Measurements from ENCODE around the gene TNP1. TPM values are rescaled to one million over a fixed set of nuclear protein-coding genes. Genes with fewer than 3 reads are reported as not detected.

TNP1 gene
- total RNA-seq, 6 experiments from 2014 or later, result not detected

GRCh38 chr2:216860426-216861137 lies 718 bp upstream of the TNP1 start:
- Mint-ChIP-seq H3K4me3 (no peak overlapping the region), H3K27ac (no peak overlapping the region), H3K4me1 (ENCODE audit: low read depth) (peaks cover 35% of the 10 kb centered on the region), H3K27me3 (ENCODE audit: insufficient read depth) (peaks cover 18% of the 10 kb centered on the region), H3K36me3 (ENCODE audit: low read depth) (no peaks in the 10 kb centered on the region), H3K9me3 (no peaks in the 10 kb centered on the region)
- DNase-seq, result no peak
- no peak for TF ChIP-seq CTCF (IDR thresholded peaks at IDR 0.05)

GRCh38 chr2:216858312-216858711 lies 1.6 kb downstream of the TNP1 start:
- no peak overlapping the region for H3K4me3 Mint-ChIP-seq
- no peaks in the 10 kb centered on the region for H3K9me3 Mint-ChIP-seq
- no peak for DNase-seq
- peaks cover 35% of the 10 kb centered on the region for H3K4me1 Mint-ChIP-seq (ENCODE audit: low read depth)
- TF ChIP-seq CTCF (IDR thresholded peaks at IDR 0.05), result no peak
- no peaks in the 10 kb centered on the region for H3K36me3 Mint-ChIP-seq (ENCODE audit: low read depth)
- H3K27ac Mint-ChIP-seq, result peak overlapping the region; percentile 29; the same call in 1 of the 2 replicates
- peaks cover 22% of the 10 kb centered on the region for H3K27me3 Mint-ChIP-seq (ENCODE audit: insufficient read depth)

GRCh38 chr2:216857131-216857550 lies 2.7 kb downstream of the TNP1 start:
- Mint-ChIP-seq H3K4me3 (no peak overlapping the region), H3K27ac (no peak overlapping the region; the same call in 1 of the 2 replicates), H3K36me3 (ENCODE audit: low read depth) (no peaks in the 10 kb centered on the region), H3K9me3 (no peaks in the 10 kb centered on the region), H3K4me1 (ENCODE audit: low read depth) (peaks cover 35% of the 10 kb centered on the region), H3K27me3 (ENCODE audit: insufficient read depth) (peaks cover 16% of the 10 kb centered on the region)
- TF ChIP-seq CTCF (IDR thresholded peaks at IDR 0.05), result no peak
- DNase-seq, result peak; percentile 72

GRCh38 chr2:216856406-216857065 lies 3.3 kb downstream of the TNP1 start:
- no peaks in the 10 kb centered on the region for H3K9me3 Mint-ChIP-seq
- H3K27ac Mint-ChIP-seq, result no peak overlapping the region; the same call in 1 of the 2 replicates
- H3K36me3 Mint-ChIP-seq (ENCODE audit: low read depth), result no peaks in the 10 kb centered on the region
- no peak for TF ChIP-seq CTCF (IDR thresholded peaks at IDR 0.05)
- H3K4me1 Mint-ChIP-seq (ENCODE audit: low read depth), result peaks cover 35% of the 10 kb centered on the region
- no peak for DNase-seq
- no peak overlapping the region for H3K4me3 Mint-ChIP-seq
- peaks cover 11% of the 10 kb centered on the region for H3K27me3 Mint-ChIP-seq (ENCODE audit: insufficient read depth)

- TF ChIP-seq CTCF (IDR thresholded peaks at IDR 0.05), result no peak
- Mint-ChIP-seq H3K27ac (no peak overlapping the region), H3K27me3 (ENCODE audit: insufficient read depth) (peaks cover 11% of the 10 kb centered on the region), H3K9me3 (no peaks in the 10 kb centered on the region), H3K4me3 (no peak overlapping the region), H3K36me3 (ENCODE audit: low read depth) (no peaks in the 10 kb centered on the region), H3K4me1 (ENCODE audit: low read depth) (peaks cover 35% of the 10 kb centered on the region)
- DNase-seq, result no peak
These were observed 4.3 kb downstream of the TNP1 start for GRCh38 chr2:216855605-216856004.
